ENCODE data around the gene CYTH2. TPM values are rescaled to one million over a fixed set of nuclear protein-coding genes. Genes with fewer than 3 reads are reported as not detected.

Gene CYTH2
- total and polyA plus RNA-seq, 2 of the 8 experiments (the other 6 are each of a cell fraction or from before 2014, with no cell fraction given), result 43.7 to 71.4 TPM

GRCh38 chr19:48502350-48503018, 33.3 kb downstream of the CYTH2 start:
- no peak for FAIRE-seq
- peak overlapping the region; percentile 68 to 92 for H3K4me2 ChIP-seq (ENCODE audit: insufficient read depth in 1 of 2, low read depth in 2 of 2, low read length in 2 of 2)

More at GRCh38 chr19:48502350-48503018, 33.3 kb downstream of the CYTH2 start:
- Histone ChIP-seq H4K91ac (replicated peaks; ENCODE audit: insufficient read length, low read length) (peak overlapping the region; percentile 11), H2AK5ac (ENCODE audit: low read depth, low read length) (no peak overlapping the region), H3K9me3 (ENCODE audit: insufficient read depth in 2 of 2, low read depth in 1 of 2, low read length in 1 of 2) (no peaks in the 10 kb centered on the region), H3K23me2 (ENCODE audit: low read depth, low read length) (peaks cover 8% of the 10 kb centered on the region; the same call in 1 of the 2 replicates), H3K4me3 (ENCODE audit: extremely low read depth in 1 of 4, insufficient read depth in 2 of 4, low read depth in 3 of 4, low read length in 4 of 4) (peak overlapping the region; percentile 29 to 59 (median 42); a peak in 7 of 8 replicates), H3K9ac (replicated peaks in 1 of 4; ENCODE audit: extremely low read depth in 1 of 4, low read depth in 3 of 4, low read length in 3 of 4) (peak overlapping the region in 1 of 4 experiments; percentile 36; a peak in 1 of 7 replicates), H4K20me1 (replicated peaks in 1 of 2; ENCODE audit: control insufficient read depth in 1 of 2, insufficient read depth in 2 of 2, low read length in 2 of 2) (peaks cover 0 to 1% of the 10 kb centered on the region in 2 experiments), H4K5ac (ENCODE audit: insufficient read length, low read depth, low read length) (peak overlapping the region; percentile 23), H3K56ac (replicated peaks; ENCODE audit: insufficient read length, low read depth, low read length) (no peak overlapping the region), H2BK5ac (ENCODE audit: low read depth, low read length) (no peak overlapping the region; the same call in 1 of the 2 replicates), H3K27me3 (replicated peaks in 1 of 4; ENCODE audit: control insufficient read depth in 3 of 4, extremely low read depth in 1 of 4, insufficient read depth in 3 of 4, low read length in 3 of 4) (no peaks in the 10 kb centered on the region), H3K23ac (ENCODE audit: insufficient read length) (no peak overlapping the region), H2BK12ac (ENCODE audit: low read depth, low read length) (peak overlapping the region; percentile 96; the same call in 1 of the 2 replicates), H2BK20ac (ENCODE audit: low read length) (no peak overlapping the region), H2BK120ac (replicated peaks; ENCODE audit: low read depth, low read length) (no peak overlapping the region), H3K18ac (ENCODE audit: extremely low read depth, low read length) (peak overlapping the region; percentile 48; the same call in 1 of the 2 replicates), H3K27ac (ENCODE audit: low read depth, low read length) (no peak overlapping the region), H3K36me3 (ENCODE audit: control insufficient read depth in 2 of 4, insufficient read depth in 4 of 4, low read length in 3 of 4) (no peaks in the 10 kb centered on the region; a peak in 1 of 8 replicates), H3K79me1 (ENCODE audit: low read depth, low read length) (no peaks in the 10 kb centered on the region), H3K4me1 (replicated peaks in 1 of 4; ENCODE audit: control insufficient read depth in 3 of 4, insufficient read depth in 4 of 4, low read length in 3 of 4) (peaks cover 0 to 14% (median 12%) of the 10 kb centered on the region in 4 experiments; a peak in 6 of 7 replicates), H2BK15ac (ENCODE audit: low read length) (no peak overlapping the region), H3K79me2 (ENCODE audit: control insufficient read depth in 1 of 2, insufficient read depth in 2 of 2, low read length in 2 of 2) (no peaks in the 10 kb centered on the region), H4K8ac (ENCODE audit: extremely low read depth, insufficient read depth, low read length) (peak overlapping the region; percentile 73), H3K4ac (replicated peaks; ENCODE audit: insufficient read length, low read depth, low read length) (no peak overlapping the region), H2AFZ (ENCODE audit: low read length) (no peak overlapping the region), H3K14ac (ENCODE audit: insufficient read length) (no peak overlapping the region)
- ChIA-PET CTCF (ENCODE audit: partially characterized antibody) (interaction anchor here (0.6 to 9.6 kb wide), 6 partner anchors 12 to 149 kb away, joined by 3 to 353 read pairs (median 4); no protein-coding TSS in a partner anchor), POLR2A (ENCODE audit: partially characterized antibody) (interaction anchor here (0.7 to 9.5 kb wide), 6 partner anchors 11 to 128 kb away, joined by 3 to 59 read pairs (median 5); partner anchors contain the start of genes FAM83E, RPL18 and SPHK2)
- 45% methylated on average over 18 of the region's 27 CpGs; no CpG with 5 or more reads in 1 of the 2 experiments for WGBS, 2 experiments (ENCODE audit: extremely low coverage in 1 of 2, insufficient coverage in 1 of 2, insufficient read length in 1 of 2, insufficient replicate concordance in 2 of 2, low coverage in 1 of 2, low lambda C conversion rate in 2 of 2, missing lambda C conversion rate in 1 of 2)
- TF ChIP-seq POLR2AphosphoS5 (IDR thresholded peaks at IDR 0.05; ENCODE audit: low read depth, low read length), result 0 out of 2 replicates have a peak, but pooled peaks have one; percentile 14
- no peak for TF ChIP-seq EZH2 (IDR thresholded peaks at IDR 0.05; ENCODE audit: low read depth, low read length, severe bottlenecking)
- 0 out of 2 replicates have a peak, but pooled peaks have one; percentile 29 for TF ChIP-seq CREB1 (IDR thresholded peaks at IDR 0.05)
- TF ChIP-seq SP4 (IDR thresholded peaks at IDR 0.05; ENCODE audit: low read length), result no peak; the same call in 1 of the 2 replicates
- TF ChIP-seq RBBP5 (IDR thresholded peaks at IDR 0.05; ENCODE audit: borderline replicate concordance, low read depth, low read length), result peak; percentile 25; the same call in 1 of the 2 replicates
- no peak for TF ChIP-seq EP300 (IDR thresholded peaks at IDR 0.05; ENCODE audit: borderline replicate concordance in 1 of 2, low read depth in 2 of 2, low read length in 2 of 2)
- 0 out of 2 replicates have a peak, but pooled peaks have one; percentile 5 for TF ChIP-seq TEAD4 (IDR thresholded peaks at IDR 0.05; ENCODE audit: low read depth, low read length)
- peak; percentile 14 for TF ChIP-seq ASH2L (IDR thresholded peaks at IDR 0.05; ENCODE audit: low read length)
- DNase-seq (ENCODE audit: low read depth in 1 of 2, low spot score in 2 of 2), result no peak
